Gastroesophageal sphincter (tissue), 4 donors: ENCODE results near the gene PRPSAP1. TPM values are rescaled to one million over a fixed set of nuclear protein-coding genes. Genes with fewer than 3 reads are reported as not detected.

Experiments
- ATAC-seq: fragments of 150-250 bp; one replicate; pipeline ENCODE4 v1.9.1; 2016; ENCODE audit warnings: mild to moderate bottlenecking, moderate library complexity
- H3K27ac ChIP-seq, 4 donors: fragments of 200-600 bp; sonication (generic) in 3 of 4; 1 replicate in 3 of 4; 2 replicates in 1 of 4; pipeline ENCODE4 v1.5.1; 2016 to 2019
- H3K27me3 ChIP-seq: fragments of 200-600 bp; sonication (generic); one replicate; pipeline ENCODE4 v1.5.1; 2019
- H3K36me3 ChIP-seq, 2 donors: fragments of 200-600 bp; sonication (generic); one replicate each; pipeline ENCODE4 v1.5.1; 2019; ENCODE audit warnings: control low read depth in 1 of 2
- H3K4me1 ChIP-seq, 3 donors: fragments of 200-600 bp; sonication (generic); 1 replicate in 2 of 3; 2 replicates in 1 of 3; pipeline ENCODE4 v1.5.1; 2016 to 2019; ENCODE audit warnings: control low read depth in 2 of 3
- H3K4me3 ChIP-seq, 2 donors: fragments of 200-600 bp; sonication (generic); one replicate each; pipeline ENCODE4 v1.5.1; 2019; ENCODE audit warnings: mild to moderate bottlenecking in 1 of 2, moderate library complexity in 1 of 2
- H3K9me3 ChIP-seq, 3 donors: fragments of 200-600 bp; sonication (generic); one replicate each; pipeline ENCODE4 v1.5.1; 2017 to 2019; ENCODE audit warnings: control low read depth in 2 of 3
- CTCF ChIP-seq, 4 experiments: fragments of 200-600 bp in 2 of 4; fragments of 450-650 bp in 2 of 4; sonication (generic) in 1 of 4; IDR thresholded peaks; one replicate each; pipeline ENCODE4 v1.5.1; 2017 to 2019; ENCODE audit warnings: antibody characterized with exemption in 4 of 4, mild to moderate bottlenecking in 2 of 4, moderate library complexity in 2 of 4
- EP300 ChIP-seq: sonication (generic); formaldehyde crosslinking; IDR thresholded peaks from one replicate; pipeline ENCODE4 v1.6.1; 2017; ENCODE audit warnings: antibody characterized with exemption, mild to moderate bottlenecking
- POLR2A ChIP-seq, 2 donors: fragments of 450-650 bp; IDR thresholded peaks; one replicate each; pipeline ENCODE4 v1.6.1; 2017; ENCODE audit warnings: antibody characterized with exemption in 2 of 2, mild to moderate bottlenecking in 2 of 2, moderate library complexity in 1 of 2
- POLR2AphosphoS5 ChIP-seq: sonication (generic); formaldehyde crosslinking; IDR thresholded peaks from one replicate; pipeline ENCODE4 v1.6.1; 2017; ENCODE audit warnings: antibody characterized with exemption
- WGBS, 2 donors: methylation state at CpG; one replicate each; pipeline ENCODE4 v1.1.5; 2018; ENCODE audit warnings: low coverage in 1 of 2; 5-methylcytosine and 5-hydroxymethylcytosine counted together
- total RNA-seq, 4 donors: library from RNA; depleted of rRNA; stranded (reverse); fragments of >200 nt; gene quantifications; one replicate each; pipeline ENCODE4 v1.1.0, GENCODE V29; 2016

The PRPSAP1 gene
- total RNA-seq, 4 donors from 2014 or later = 44.7 to 48.5 (median 46.6) TPM

GRCh38 chr17:76356803-76357456 lies 3.2 kb upstream of the PRPSAP1 start:
- peaks cover 0 to 36% (median 2%) of the 10 kb centered on the region in 3 donors for H3K4me1 ChIP-seq
- TF ChIP-seq POLR2A (IDR thresholded peaks at IDR 0.05) (no peak), EP300 (no peak), POLR2AphosphoS5 (no peak), CTCF (IDR thresholded peaks at IDR 0.05) (no peak)
- no peak for ATAC-seq
- WGBS, 2 donors = 65 to 75% methylated on average over 7 to 11 of the region's 12 CpGs
- H3K27me3 ChIP-seq = no peaks in the 10 kb centered on the region
- no peaks in the 10 kb centered on the region for H3K36me3 ChIP-seq
- no peaks in the 10 kb centered on the region for H3K9me3 ChIP-seq
- no peak overlapping the region for H3K27ac ChIP-seq
- no peak overlapping the region for H3K4me3 ChIP-seq

DNA sequence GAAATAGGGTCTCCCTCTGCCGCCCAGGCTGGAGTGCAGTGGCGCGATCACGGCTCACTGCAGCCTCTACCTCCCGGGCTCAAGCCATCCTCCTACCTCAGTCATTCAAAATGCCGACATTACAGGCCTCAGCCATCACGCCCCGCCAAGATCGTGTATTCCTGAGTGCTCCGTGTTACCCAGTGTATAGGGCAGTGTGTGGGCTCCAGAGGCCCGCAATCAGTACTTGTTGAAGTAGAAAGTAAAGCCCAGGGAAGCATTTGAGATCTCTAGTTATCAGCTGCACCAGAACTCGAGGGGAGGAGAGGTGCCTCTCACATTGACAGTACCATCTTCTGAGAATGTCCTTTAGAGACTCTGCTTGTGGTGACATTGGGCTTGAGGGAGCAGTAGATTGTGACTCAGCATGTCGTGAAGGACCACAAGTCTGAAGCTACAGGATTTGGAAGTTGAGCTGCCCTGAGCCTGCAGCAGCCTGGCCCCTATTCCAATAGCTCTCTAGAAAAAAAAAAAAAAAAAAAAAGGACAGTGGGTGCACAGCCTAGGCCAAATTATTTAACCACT lies 1.1 kb upstream of the PRPSAP1 start:
- Histone ChIP-seq H3K4me1 (peaks cover 0 to 27% (median 4%) of the 10 kb centered on the region in 3 donors), H3K27ac (no peak overlapping the region), H3K27me3 (no peaks in the 10 kb centered on the region), H3K36me3 (no peaks in the 10 kb centered on the region), H3K9me3 (no peaks in the 10 kb centered on the region), H3K4me3 (no peak overlapping the region)
- 68 to 83% methylated on average over 1 to 8 of the region's 13 CpGs for WGBS, 2 donors
- TF ChIP-seq POLR2AphosphoS5 (no peak), POLR2A (IDR thresholded peaks at IDR 0.05) (no peak), CTCF (IDR thresholded peaks at IDR 0.05) (no peak), EP300 (no peak)
- no peak for ATAC-seq

GRCh38 chr17:76354317-76354729 lies 607 bp upstream of the PRPSAP1 start:
- ATAC-seq = no peak
- H3K27ac ChIP-seq = peak overlapping the region in 3 of 4 donors; percentile 88 to 90 (median 89)
- 1 to 2% methylated on average over 15 to 18 of the region's 18 CpGs for WGBS, 2 donors

DNA sequence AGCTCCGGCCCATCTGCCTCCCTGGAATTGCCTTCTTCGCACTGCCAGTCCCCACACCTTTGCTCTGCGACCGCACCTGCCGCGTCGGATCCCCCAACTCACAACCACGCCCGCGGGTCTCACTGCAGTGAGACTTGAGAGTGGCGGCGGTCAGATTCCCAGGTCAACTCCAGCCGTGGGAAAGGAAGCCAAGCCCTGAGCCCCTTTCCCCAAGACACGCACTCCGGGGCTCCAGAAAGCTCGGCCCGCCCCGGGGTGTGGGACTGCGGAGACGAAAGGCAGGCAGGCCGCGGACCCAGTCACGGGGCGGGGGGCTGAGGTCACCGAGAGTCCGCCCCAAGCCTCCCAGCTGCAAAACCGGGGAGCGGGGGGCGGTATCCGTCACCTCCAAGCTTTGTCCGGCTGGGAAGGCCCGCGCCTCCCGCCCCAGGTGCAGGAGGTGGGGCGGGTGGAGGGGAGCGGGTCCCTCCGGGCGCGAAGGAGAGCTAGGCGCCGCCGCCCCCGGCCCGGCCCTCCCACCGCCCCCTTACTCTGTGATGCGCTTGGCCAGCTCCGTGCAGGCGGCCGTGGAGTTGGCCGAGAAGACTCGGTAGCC lies 615 bp downstream of the PRPSAP1 start:
- Histone ChIP-seq H3K36me3 (peaks cover 0 to 5% of the 10 kb centered on the region in 2 donors), H3K4me1 (peaks cover 0 to 27% (median 4%) of the 10 kb centered on the region in 3 donors), H3K9me3 (no peaks in the 10 kb centered on the region), H3K4me3 (peak overlapping the region; percentile 95 to 97), H3K27ac (peak overlapping the region; percentile 44 to 90 (median 88)), H3K27me3 (no peaks in the 10 kb centered on the region)
- no peak for ATAC-seq
- 1 to 10% methylated on average over 2 to 22 of the region's 51 CpGs for WGBS, 2 donors
- TF ChIP-seq POLR2AphosphoS5 (no peak), EP300 (no peak), POLR2A (IDR thresholded peaks at IDR 0.05) (no peak), CTCF (IDR thresholded peaks at IDR 0.05) (no peak)

More at GRCh38 chr17:76354317-76354729, 607 bp upstream of the PRPSAP1 start:
- Histone ChIP-seq H3K36me3 (no peaks in the 10 kb centered on the region), H3K9me3 (no peaks in the 10 kb centered on the region), H3K4me1 (peaks cover 0 to 27% (median 4%) of the 10 kb centered on the region in 3 donors), H3K27me3 (no peaks in the 10 kb centered on the region), H3K4me3 (peak overlapping the region; percentile 95 to 97)
- TF ChIP-seq POLR2A (IDR thresholded peaks at IDR 0.05) (no peak), CTCF (IDR thresholded peaks at IDR 0.05) (no peak), POLR2AphosphoS5 (no peak), EP300 (no peak)
